ENCODE measurements around the gene KCNT1. TPM values are rescaled to one million over a fixed set of nuclear protein-coding genes. Genes with fewer than 3 reads are reported as not detected.

KCNT1 gene
- total and polyA plus RNA-seq, 10 of the 15 experiments (the other 5 are each of a cell fraction or from before 2014, with no cell fraction given): not detected

DNA sequence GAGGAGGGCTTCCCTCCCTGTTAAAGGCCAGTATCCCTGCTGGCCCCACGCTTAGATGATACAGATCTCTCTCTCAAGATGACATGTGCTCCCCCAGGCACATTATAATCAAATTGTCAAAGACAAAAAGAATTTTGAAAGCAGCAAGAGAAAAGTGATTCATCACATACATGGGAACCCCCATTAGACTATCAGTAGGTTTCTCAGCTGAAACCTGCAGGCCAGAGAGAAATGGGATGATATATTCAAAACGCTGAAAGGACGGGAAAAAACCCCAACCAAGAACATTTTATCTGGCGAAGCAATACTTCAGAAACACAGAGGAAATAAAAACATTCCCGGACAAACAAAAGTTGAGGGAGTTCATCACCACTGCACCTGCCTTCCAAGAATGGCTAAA is 126.7 kb downstream of the KCNT1 start:
- intact Hi-C loops (cut with micrococcal nuclease; ENCODE audit: unreplicated experiment) (no loop called here), in situ Hi-C loops (cut with MboI) (no loop called here)
- ATAC-seq (no peak), FAIRE-seq (no peak), DNase-seq (ENCODE audit: low read depth, low spot score) (no peak)
- peaks cover 2% of the 10 kb centered on the region; the same call in 1 of the 3 replicates for H3K9me3 ChIP-seq (replicated peaks; ENCODE audit: control insufficient read depth, insufficient read depth, low read length)
- H3K27ac ChIP-seq (ENCODE audit: control insufficient read depth, insufficient read depth): no peak overlapping the region
- TF ChIP-seq DPF2 (IDR thresholded peaks at IDR 0.05): no peak
- TF ChIP-seq, protein P1, sequence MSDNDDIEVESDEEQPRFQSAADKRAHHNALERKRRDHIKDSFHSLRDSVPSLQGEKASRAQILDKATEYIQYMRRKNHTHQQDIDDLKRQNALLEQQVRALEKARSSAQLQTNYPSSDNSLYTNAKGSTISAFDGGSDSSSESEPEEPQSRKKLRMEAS (IDR thresholded peaks at IDR 0.05; ENCODE audit: low read depth, low read length): no peak
- TF ChIP-seq RFX5 (IDR thresholded peaks at IDR 0.05; ENCODE audit: low read depth, low read length): no peak
- TF ChIP-seq NFIC (IDR thresholded peaks at IDR 0.05; ENCODE audit: low read depth, low read length): no peak
- no peak for TF ChIP-seq TBL1XR1 (IDR thresholded peaks at IDR 0.05; ENCODE audit: low read depth, low read length)
- TF ChIP-seq, protein P2, sequence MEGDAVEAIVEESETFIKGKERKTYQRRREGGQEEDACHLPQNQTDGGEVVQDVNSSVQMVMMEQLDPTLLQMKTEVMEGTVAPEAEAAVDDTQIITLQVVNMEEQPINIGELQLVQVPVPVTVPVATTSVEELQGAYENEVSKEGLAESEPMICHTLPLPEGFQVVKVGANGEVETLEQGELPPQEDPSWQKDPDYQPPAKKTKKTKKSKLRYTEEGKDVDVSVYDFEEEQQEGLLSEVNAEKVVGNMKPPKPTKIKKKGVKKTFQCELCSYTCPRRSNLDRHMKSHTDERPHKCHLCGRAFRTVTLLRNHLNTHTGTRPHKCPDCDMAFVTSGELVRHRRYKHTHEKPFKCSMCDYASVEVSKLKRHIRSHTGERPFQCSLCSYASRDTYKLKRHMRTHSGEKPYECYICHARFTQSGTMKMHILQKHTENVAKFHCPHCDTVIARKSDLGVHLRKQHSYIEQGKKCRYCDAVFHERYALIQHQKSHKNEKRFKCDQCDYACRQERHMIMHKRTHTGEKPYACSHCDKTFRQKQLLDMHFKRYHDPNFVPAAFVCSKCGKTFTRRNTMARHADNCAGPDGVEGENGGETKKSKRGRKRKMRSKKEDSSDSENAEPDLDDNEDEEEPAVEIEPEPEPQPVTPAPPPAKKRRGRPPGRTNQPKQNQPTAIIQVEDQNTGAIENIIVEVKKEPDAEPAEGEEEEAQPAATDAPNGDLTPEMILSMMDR (IDR thresholded peaks at IDR 0.05 in 2 of 3, conservative IDR thresholded peaks at IDR 0.05 in 1 of 3; ENCODE audit: control insufficient read depth in 2 of 3, extremely low read depth in 1 of 3, insufficient read depth in 1 of 3, low read depth in 3 of 3, low read length in 3 of 3): no peak
- TF ChIP-seq CBX5 (IDR thresholded peaks at IDR 0.05; ENCODE audit: low read depth): 0 out of 2 replicates have a peak, but pooled peaks have one; percentile 22
- TF ChIP-seq CEBPB (IDR thresholded peaks at IDR 0.05; ENCODE audit: borderline replicate concordance in 1 of 2, low read depth in 2 of 2, low read length in 2 of 2): no peak
- TF ChIP-seq KAT2A (conservative IDR thresholded peaks at IDR 0.05; ENCODE audit: control insufficient read depth, low read depth, low read length): no peak
- ChIA-PET CTCF (interaction anchor here (2.2 kb wide), 1 partner anchor 35 kb away, joined by 5 read pairs; no protein-coding TSS in a partner anchor), RAD21 (ENCODE audit: unreplicated experiment) (no interaction called here), POLR2A (no interaction called here), SMC1A (ENCODE audit: uncharacterized antibody, unreplicated experiment) (no interaction called here)
- no peaks in the 10 kb centered on the region for H3K27me3 ChIP-seq (replicated peaks in 1 of 2; ENCODE audit: control insufficient read depth in 2 of 2, insufficient read depth in 2 of 2, low read length in 1 of 2)
- no peak overlapping the region for H2AFZ ChIP-seq (ENCODE audit: control insufficient read depth, low read depth, low read length)
- no peak overlapping the region for H3K4me3 ChIP-seq
- H3K4me2 ChIP-seq (ENCODE audit: control insufficient read depth, insufficient read depth): no peak overlapping the region
- H3K36me3 ChIP-seq (ENCODE audit: control insufficient read depth in 2 of 2, insufficient read depth in 2 of 2, low read length in 1 of 2): peaks cover 4 to 6% of the 10 kb centered on the region in 2 experiments; a peak in 3 of 4 replicates
- no peak overlapping the region for H3K9ac ChIP-seq (ENCODE audit: control insufficient read depth, insufficient read depth, low read length)
- BruUV-seq (replicated peaks): no TSS peak
- H3K79me2 ChIP-seq (ENCODE audit: control insufficient read depth, insufficient read depth, low read length): no peaks in the 10 kb centered on the region
- no peaks in the 10 kb centered on the region for H4K20me1 ChIP-seq (ENCODE audit: control insufficient read depth, insufficient read depth)
- H3K4me1 ChIP-seq (ENCODE audit: control insufficient read depth, insufficient read depth, low read length): no peaks in the 10 kb centered on the region
- WGBS (ENCODE audit: insufficient coverage, insufficient replicate concordance, low lambda C conversion rate, missing lambda C conversion rate): 95% methylated on average over 5 of the region's 5 CpGs

Data from GM12878 (cell line).